GM11168 (cell line): ENCODE measurements around the gene IP6K1.
"Not testable (repeated sequence)": the region's sequence is repeated elsewhere in the genome, so short reads cannot be mapped to it uniquely, and the experiment has no call there.

ENCODE experiments used
- in situ Hi-C: fragments of 300-500 bp; cut with MboI; formaldehyde crosslinking; loops from one replicate; pipeline ENCODE4 v1.12.0; 2022; ENCODE audit warnings: low sequenced_read_pairs; ENCODE audit not compliant: unreplicated experiment

The IP6K1 gene

DNA sequence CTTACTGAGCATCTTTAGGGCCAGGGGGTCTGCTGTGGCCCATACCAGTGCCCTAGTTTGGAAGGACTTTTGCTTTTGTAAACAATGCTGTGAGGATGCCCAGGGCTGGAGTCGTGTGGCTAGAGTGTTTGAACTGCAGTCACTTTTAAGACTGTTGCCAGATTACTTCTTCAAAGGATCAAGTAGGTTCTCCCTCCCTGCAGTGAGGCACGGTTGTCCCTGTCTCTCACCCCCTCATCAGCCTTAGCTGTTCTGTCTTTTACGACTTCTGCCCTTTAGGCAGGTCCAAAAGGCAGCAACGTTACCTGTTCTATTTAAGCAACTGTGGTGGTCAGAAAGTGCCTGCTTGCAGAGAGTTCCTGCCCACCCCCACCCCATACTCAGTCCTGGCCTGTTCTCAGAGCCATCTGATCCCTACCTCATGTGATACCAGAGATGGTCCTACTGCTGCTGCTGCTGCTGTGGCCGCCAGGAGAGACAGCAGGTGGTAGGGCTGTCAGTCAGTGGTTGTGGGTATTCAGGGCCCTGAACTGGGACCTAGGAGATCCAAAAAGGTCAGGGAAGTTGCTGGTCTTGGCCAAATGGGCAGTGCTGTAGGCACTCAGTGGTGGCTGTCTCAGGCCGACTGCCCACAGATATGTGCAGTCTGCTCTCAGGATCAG, 91.8 kb downstream of the IP6K1 start:
- in situ Hi-C loops, result not testable (repeated sequence)

DNA sequence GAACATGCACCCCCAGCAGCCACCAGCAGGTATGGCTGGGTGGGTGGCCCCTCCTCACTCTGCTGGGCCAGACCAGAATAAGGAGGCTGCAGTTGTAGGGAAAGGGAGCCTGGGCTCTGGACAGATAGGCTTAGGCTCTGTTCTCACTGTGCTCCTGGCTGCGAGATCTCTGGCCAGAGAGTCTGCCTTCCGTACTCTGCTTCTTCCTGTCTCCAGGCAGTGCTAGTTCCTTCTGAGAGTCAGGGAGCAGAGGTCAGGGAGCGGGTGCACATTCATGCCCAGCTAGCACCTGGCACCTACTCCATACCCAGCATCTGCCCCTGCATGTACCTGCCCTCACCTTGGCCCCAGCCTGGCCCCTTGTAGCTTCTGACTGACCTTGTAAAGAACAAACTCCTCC, 94.9 kb downstream of the IP6K1 start:
- in situ Hi-C loops, result not testable (repeated sequence)

DNA sequence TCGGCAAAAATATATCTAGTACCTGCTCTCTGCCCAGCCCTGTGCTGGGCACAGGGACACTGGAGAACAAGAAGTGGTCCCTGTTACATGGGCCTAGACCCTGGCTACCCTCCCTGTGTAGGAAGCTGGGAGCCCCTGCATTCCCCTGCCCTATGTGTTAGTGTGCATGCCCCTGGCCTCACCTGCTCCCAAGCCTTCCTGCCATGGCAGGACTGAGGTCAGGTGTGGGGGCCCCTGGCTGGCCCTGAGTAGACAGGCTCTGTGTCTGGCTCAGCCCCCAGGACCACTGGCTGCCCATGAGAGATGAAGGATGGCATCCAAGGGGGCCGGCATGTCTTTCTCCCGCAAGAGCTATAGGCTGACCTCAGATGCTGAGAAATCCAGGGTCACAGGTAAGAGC, 95.5 kb downstream of the IP6K1 start:
- in situ Hi-C loops, result not testable (repeated sequence)

DNA sequence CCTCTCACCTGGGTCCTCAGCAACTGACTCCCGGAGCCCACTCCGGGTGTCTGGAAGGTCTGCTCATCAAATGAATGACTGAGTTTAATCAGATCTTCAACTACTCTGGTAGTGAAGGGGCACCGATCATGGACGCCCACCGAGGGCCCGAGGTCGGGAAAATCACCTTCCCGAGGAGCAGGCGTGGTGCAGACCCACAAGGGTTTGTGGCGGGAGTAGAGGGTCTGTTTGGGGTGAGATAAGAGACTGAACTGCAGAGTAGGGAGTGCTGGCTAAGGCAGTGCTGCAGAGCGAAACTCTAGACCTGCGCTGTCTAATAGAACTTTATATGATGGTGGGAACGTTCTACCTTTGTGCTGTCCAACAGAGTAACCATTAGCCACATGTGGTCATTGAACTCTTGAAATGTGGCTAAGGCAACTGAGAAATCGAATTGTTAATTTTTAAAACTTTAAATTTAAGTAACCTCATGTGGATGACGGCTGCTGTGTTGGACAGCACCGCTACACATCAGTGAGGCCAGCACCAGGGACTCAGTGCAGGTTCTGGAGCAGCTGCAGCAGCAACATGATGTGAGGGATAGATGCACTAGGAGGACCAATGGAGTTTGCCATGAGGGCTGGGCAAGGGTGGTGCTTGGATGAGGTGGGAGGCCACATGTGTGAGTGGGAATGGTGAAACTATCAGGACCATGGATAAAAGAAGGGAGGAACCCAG, 96.3 kb downstream of the IP6K1 start:
- in situ Hi-C loops, result not testable (repeated sequence)

DNA sequence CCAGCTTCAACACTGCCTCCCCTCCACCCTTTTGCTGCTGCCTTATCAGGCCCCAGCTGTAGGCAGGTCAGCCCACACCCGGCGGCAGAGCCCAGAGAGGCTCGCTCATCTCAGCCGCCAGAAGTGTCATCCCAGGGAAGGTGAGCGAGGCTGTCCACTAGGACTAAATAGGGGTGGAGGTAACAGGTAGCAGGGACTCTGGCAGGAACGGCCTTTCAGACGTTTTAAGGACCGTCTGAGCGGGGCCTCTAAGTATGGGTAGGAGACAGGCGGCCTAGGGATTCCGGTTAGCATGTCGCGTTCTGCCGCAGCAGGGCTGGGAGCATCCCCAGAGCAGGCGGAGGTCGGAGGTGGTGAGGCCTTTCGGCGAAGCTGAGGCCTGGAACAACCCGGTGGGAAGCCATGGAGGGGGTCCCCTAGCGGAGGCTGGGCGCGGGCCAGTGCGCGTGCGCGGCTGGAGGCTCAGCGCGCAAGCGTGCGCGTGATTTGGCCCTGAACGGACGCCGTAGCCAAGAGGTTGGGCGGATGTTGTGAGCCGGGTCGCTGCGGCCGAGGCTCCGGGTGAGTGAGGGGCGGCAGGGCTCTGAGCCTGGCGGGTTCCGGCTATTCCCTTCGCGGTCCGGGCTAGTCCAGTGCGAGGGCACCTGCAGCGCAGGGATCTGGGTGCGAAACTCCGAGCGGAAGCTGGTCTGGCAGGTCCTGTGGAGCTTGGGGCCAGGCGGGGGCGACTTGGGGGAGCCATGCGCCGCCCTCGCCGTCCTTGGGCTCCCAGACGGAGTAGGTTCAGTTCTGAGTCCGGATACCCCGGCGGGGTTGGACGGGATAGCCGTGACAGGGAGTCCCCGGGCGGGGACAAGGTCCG, 97.1 kb downstream of the IP6K1 start, which contains the start of the genes MST1 and RNF123:
TSS of gene MST1 (minus strand) at position 429 of the 862 bp plus-strand sequence. CDS start 783 bp downstream, outside the sequence.
TSS of gene RNF123 (plus strand) at position 512 of the 862 bp plus-strand sequence. CDS start 1,609 bp downstream, outside the sequence.
- in situ Hi-C loops, result no loop called here

DNA sequence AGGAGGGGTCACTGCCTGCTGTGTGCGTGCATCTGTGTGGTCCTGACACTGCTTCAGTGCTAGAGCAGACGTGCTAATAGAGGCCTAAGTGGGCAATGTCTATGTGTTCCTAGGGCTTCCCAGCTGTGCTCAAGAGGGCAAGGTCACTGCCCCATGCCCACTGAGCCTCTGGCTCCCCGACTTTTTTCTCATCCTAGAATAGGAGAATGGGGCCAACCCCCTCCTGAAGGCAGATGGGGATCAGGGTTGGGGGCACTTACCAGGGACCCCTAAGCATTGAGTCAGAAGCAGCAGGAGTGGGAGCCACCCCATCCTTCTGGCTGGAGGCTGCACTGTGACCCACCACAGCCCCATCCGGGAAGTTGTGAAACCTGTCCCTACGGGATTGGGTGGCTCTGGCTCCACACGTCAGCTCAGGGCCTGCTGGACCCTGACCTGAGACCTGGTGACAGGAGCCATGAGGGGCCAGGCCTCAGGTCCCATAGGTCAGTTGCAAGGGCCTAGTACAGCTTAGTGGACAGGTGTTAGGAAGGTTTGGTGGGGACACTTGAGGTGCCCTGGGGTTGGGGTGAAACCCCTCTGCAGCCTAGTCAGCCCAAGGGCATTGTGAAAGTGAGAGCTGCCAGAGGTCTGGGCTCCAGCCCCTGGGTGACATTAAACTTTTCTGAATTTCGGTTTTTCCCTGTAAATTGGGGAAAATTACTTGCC, 97.8 kb downstream of the IP6K1 start:
- in situ Hi-C loops, result not testable (repeated sequence)

DNA sequence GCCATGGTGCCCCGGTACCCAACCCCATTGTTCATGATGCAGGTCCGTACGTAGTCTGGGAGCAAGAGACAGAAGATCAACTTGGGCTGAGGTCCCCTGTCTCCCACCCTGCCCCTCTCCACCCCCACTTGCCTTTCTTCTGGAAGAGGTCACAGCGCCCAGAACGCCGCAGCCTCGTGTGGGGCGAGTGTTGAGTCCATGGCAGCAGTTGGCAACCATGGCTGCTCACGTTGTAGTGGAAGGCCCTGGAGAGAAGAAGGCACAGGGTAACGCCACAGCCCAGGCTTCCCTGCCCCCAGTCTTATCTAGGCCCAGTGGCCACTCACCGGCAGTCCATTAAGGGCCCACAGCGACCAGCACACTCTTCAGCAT, 98.9 kb downstream of the IP6K1 start:
- in situ Hi-C loops, result not testable (repeated sequence)

DNA sequence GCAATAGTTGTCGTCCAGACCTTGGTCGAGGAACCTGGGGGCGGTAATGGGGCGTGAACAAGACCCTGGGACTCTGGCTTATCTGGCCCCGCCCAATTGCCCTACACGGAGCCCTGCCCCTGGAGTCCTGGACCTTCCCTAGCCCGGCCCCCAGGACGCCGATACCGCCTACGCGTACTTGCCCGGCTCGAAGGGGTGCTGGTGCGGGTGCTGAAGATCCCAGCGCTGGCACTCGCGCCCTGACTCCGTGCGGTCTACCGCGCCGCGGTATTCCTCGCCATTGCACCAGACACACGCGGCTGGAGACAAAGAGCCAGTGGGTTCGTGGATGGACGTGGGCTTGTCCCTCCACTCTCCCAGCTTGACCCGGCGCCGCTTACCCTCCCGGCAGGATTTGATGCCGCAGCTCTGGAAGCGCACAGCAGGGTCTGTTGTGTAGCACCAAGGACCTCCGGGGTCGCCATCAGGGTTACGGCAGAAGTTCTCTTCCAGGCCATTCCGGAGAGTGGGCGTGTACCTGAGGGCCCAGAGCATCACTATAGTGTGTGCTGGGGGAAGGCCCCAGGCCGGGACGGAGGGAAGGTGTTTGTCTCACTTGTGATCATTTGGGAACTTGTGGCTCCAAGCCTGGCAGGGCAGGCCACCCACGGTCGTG, 99.4 kb downstream of the IP6K1 start:
- in situ Hi-C loops, result not testable (repeated sequence)

DNA sequence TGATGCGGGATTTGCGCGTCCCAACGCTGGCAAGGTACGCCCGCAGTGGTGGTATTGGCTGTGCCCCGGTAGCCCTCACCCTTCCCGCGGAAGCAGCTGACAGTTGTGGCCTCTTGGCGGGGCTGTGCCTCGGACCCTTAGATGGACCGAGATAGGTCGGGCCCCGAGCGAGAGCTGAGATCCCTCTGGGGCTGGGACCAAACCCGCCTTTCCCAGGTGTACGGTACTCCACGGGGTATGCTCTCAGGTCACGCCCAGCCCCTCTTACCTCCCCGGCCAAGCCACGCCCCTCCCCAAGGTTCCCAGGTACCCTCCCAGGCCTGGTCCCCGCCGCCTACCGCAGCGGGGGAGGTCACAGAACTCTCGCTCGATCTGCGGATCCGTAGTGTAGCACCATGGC, 100.0 kb downstream of the IP6K1 start:
- in situ Hi-C loops, result not testable (repeated sequence)

DNA sequence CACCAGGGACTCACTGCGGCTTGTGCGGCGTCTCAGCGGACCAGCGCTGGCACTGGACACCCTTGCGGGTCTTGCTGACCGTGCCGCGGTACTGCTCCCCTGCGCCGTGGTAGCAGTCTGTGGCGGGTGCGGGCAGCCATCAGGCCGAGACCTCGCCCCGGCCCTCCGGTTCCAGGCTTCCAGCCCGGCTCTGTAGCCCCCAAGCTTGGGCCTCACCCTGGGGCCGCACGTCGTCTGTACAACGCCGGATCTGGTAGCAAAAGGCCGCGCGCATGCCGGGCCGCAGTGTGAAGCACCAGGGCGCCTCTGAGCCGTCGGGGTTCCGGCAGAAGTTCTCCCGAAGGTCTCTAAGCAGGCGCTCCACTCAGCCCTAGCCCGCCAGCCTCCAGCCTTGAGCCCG, 100.5 kb downstream of the IP6K1 start:
- in situ Hi-C loops, result not testable (repeated sequence)

DNA sequence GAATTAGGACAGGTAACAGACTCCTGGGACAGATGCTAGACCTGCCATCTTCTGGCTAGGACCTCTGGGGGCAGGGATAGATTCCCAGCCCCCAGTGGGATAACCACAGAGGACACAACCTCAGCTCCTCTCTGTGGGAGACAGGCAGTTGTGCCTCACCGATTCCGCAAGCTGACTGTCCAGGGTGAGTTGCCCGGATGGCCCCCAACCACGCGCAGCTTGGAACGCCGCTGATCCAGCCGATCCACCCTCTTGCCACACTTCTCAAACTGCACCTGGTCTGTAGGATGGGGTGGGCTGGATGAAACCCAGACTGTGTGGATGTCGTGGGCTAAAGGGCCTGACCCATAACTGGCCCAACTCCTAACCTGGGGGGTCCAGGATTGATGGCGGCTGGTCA, 101.2 kb downstream of the IP6K1 start:
- in situ Hi-C loops, result not testable (repeated sequence)

DNA sequence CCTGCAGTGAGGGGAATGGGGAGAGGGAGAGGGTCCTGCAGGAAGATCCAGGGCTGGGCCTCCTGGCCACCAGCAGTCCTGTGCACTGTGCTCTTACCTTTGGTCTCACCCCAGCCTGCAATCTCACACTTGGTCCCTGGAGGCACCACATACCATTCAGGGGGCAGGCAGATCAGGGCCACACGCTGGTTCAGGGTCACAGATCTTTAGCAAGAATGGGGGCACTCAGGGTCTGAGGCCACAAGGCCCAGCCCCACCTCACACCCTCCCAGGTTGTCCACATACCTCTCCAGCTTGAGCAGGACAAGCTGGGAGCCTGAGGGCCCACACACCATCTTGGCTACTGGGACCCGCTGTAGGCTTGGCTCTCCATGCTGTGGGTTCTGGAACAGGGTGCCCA, 101.9 kb downstream of the IP6K1 start:
- in situ Hi-C loops, result not testable (repeated sequence)

DNA sequence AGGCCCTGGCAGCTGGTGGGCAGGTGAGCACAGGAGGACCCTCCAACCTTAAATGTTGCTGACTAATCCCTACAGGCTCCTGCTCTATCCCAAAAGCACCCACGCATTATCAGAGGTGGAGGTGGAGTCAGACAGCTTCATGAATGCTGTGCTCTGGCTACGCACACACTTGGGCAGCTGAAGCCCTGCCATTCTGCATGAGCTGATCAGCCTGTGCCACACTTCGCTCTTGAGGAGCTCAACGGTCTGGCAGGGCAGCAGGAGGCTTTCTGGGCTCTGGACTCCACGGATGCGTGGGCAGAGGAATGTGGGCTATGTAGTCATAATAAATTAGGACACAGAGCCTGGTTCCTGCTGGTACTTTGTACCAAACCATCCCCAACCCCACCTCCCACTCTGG, 103.2 kb downstream of the IP6K1 start:
- in situ Hi-C loops, result no loop called here

DNA sequence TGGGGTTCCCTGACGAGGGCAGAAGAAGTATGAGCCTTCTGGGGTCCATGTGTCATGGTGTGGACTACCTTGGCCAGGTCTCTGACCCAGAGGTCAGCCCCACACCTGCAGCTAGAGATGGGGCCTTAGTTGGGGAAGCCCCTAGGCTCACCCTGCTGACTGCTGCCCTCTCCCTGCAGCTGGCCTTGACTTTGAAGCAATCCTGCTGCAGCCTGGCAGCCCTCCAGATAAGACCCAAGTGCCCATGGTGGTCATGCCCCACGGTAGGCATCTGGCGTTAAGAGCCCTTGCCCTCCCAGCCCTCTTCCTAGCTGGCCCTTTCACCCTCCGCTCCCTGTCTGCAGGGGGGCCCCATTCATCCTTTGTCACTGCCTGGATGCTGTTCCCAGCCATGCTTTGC, 104.8 kb downstream of the IP6K1 start:
- in situ Hi-C loops, result no loop called here

DNA sequence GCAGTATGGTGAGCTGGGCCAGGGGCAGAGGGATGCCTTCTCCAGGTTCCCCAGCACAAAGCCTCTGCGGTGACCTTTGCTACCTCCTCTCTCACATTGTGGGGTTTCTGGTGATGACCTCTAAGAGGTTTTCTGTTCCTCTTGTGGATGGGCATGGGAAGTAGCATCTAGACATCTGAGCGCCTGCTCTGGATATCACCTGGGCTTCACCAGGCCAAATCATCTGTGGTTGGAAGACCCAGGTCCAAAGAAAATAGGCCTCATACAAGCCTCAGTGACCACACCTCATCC, 105.2 kb downstream of the IP6K1 start:
- in situ Hi-C loops, result no loop called here

DNA sequence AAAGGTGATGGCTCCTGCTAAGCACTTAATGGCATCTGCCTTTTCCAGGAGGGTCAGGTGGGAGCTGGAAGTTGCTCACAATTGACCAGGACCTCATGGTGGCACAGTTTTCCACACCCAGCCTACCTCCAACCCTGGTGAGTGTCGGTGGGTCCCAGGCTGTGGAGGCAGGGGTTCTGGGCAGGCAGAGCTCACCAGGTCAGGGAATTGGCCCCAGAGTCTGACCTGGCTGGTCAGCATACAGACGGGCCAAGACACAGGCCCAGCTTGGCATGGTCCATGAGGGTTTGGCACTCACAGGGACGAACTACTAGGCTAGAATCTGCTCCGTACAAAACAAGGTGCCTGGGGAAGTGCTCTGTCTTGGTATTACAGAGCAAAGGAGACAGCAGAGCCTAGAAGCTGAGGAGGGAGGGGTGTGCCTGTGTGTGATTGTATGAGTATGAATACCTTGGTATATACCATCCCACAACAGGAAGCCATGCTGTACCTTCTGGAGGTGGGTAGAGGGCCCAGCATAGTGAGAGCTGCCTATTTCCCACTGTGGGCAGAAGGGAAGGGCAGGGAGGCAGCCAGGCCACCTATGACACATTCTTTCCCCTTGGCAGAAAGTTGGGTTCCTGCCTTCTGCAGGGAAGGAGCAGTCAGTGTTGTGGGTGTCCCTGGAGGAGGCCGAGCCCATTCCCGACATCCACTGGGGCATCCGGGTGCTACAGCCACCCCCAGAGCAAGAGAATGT, 105.7 kb downstream of the IP6K1 start:
- in situ Hi-C loops, result no loop called here

DNA sequence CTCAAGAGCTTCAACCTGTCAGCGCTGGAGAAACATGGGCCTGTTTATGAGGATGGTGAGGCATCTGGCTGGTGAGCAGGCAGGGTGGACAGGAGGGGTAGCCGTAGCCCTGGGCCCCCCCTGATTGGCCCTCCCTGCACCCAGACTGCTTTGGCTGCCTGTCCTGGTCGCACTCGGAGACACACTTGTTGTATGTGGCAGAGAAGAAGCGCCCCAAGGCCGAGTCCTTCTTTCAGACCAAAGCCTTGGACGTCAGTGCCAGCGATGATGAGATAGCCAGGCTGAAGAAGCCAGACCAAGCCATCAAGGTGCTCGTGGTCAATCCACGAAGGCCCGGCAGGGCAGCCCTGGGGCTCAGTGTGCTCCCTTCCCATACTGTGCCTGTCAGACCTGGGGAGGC, 110.4 kb downstream of the IP6K1 start:
- in situ Hi-C loops, result no loop called here

DNA sequence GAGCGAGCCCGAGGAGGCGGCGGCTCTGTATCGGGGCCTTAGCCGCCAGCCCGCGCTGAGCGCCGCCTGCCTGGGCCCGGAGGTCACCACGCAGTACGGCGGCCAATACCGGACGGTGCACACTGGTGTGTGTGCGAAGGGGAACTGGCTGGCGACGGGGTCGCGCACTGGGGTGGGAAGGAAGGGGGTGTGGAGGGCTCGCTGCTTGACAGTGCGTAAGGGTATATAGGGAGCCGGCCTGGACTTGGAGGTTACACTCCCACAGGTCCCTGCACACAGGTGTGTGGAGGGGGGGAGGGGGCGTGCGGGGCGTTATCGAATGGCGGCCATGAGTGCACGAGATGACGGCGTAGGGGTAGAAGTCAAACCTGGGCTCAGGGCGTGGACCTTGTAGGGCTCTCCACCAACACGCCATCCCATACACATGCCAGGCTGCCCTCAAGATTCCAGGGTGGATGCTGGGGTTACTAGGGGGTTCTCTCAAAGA, 111.8 kb downstream of the IP6K1 start:
- in situ Hi-C loops, result no loop called here
